ENCODE data around the gene PSMB9.

The PSMB9 gene

GRCh38 chr6:32837651-32838113 lies 16.3 kb upstream of the PSMB9 start:
- H3K27ac ChIP-seq (ENCODE audit: low read depth, low read length, poor library complexity, severe bottlenecking): peak overlapping the region; percentile 64
- no peak overlapping the region for H2AFZ ChIP-seq (ENCODE audit: low read length)
- no peaks in the 10 kb centered on the region for H3K9me3 ChIP-seq (ENCODE audit: low read length)
- H3K4me2 ChIP-seq (ENCODE audit: low read length): peak overlapping the region; percentile 95
- peaks cover 75% of the 10 kb centered on the region for H3K36me3 ChIP-seq (ENCODE audit: insufficient read depth, low read length)
- no peaks in the 10 kb centered on the region for H3K9me2 ChIP-seq (ENCODE audit: low read depth, low read length)
- H4K20me1 ChIP-seq (ENCODE audit: insufficient read depth, low read length): no peaks in the 10 kb centered on the region
- H3K79me2 ChIP-seq (ENCODE audit: insufficient read depth, low read length): peaks cover 13% of the 10 kb centered on the region
- H3K27me3 ChIP-seq (ENCODE audit: insufficient read depth, low read length): no peaks in the 10 kb centered on the region
- peak overlapping the region; percentile 92 for H3K9ac ChIP-seq (ENCODE audit: low read length)
- peaks cover 38% of the 10 kb centered on the region for H3K4me1 ChIP-seq (ENCODE audit: insufficient read depth, low read length, severe bottlenecking)
- TF ChIP-seq CTCF (IDR thresholded peaks at IDR 0.05; ENCODE audit: low read length) (no peak), EZH2 (IDR thresholded peaks at IDR 0.05; ENCODE audit: borderline replicate concordance, low read length) (no peak)
- H3K4me3 ChIP-seq (ENCODE audit: low read depth, low read length, poor library complexity, severe bottlenecking): peak overlapping the region; percentile 89
- no peaks in the 10 kb centered on the region for H3F3A ChIP-seq (ENCODE audit: insufficient read depth, low read length)

- Histone ChIP-seq H3K4me2 (ENCODE audit: low read length) (peak within 1 kb of the TSS; percentile 95), H3K79me2 (ENCODE audit: insufficient read depth, low read length) (peaks cover 13% of the 10 kb centered on the region), H3K27ac (ENCODE audit: low read depth, low read length, poor library complexity, severe bottlenecking) (peak within 1 kb of the TSS; percentile 64), H2AFZ (ENCODE audit: low read length) (no peak within 1 kb of the TSS), H3K4me3 (ENCODE audit: low read depth, low read length, poor library complexity, severe bottlenecking) (peak within 1 kb of the TSS; percentile 89), H3K27me3 (ENCODE audit: insufficient read depth, low read length) (no peaks in the 10 kb centered on the region), H3K36me3 (ENCODE audit: insufficient read depth, low read length) (peaks cover 72% of the 10 kb centered on the region), H3K9me3 (ENCODE audit: low read length) (no peaks in the 10 kb centered on the region), H3K9ac (ENCODE audit: low read length) (peak within 1 kb of the TSS; percentile 92), H3K4me1 (ENCODE audit: insufficient read depth, low read length, severe bottlenecking) (peaks cover 44% of the 10 kb centered on the region), H3K9me2 (ENCODE audit: low read depth, low read length) (no peaks in the 10 kb centered on the region), H4K20me1 (ENCODE audit: insufficient read depth, low read length) (no peaks in the 10 kb centered on the region), H3F3A (ENCODE audit: insufficient read depth, low read length) (no peaks in the 10 kb centered on the region)
- TF ChIP-seq EZH2 (IDR thresholded peaks at IDR 0.05; ENCODE audit: borderline replicate concordance, low read length) (no peak), CTCF (IDR thresholded peaks at IDR 0.05; ENCODE audit: low read length) (peak; percentile 91)
Observed at GRCh38 chr6:32838114-32838958, 15.7 kb upstream of the PSMB9 start, which contains the start of gene TAP2. Gene TAP2, minus strand, starts transcription at chr6:32838739. Its CDS starts 506 bp downstream, at chr6:32838233.

- Histone ChIP-seq H3F3A (ENCODE audit: insufficient read depth, low read length) (no peaks in the 10 kb centered on the region), H3K27me3 (ENCODE audit: insufficient read depth, low read length) (no peaks in the 10 kb centered on the region), H3K79me2 (ENCODE audit: insufficient read depth, low read length) (peaks cover 13% of the 10 kb centered on the region), H3K9me2 (ENCODE audit: low read depth, low read length) (no peaks in the 10 kb centered on the region), H3K9me3 (ENCODE audit: low read length) (no peaks in the 10 kb centered on the region), H3K4me1 (ENCODE audit: insufficient read depth, low read length, severe bottlenecking) (peaks cover 53% of the 10 kb centered on the region), H3K27ac (ENCODE audit: low read depth, low read length, poor library complexity, severe bottlenecking) (peak overlapping the region; percentile 41), H2AFZ (ENCODE audit: low read length) (no peak overlapping the region), H3K36me3 (ENCODE audit: insufficient read depth, low read length) (peaks cover 61% of the 10 kb centered on the region), H3K4me2 (ENCODE audit: low read length) (no peak overlapping the region), H3K4me3 (ENCODE audit: low read depth, low read length, poor library complexity, severe bottlenecking) (no peak overlapping the region), H4K20me1 (ENCODE audit: insufficient read depth, low read length) (no peaks in the 10 kb centered on the region), H3K9ac (ENCODE audit: low read length) (no peak overlapping the region)
- no peak for TF ChIP-seq EZH2 (IDR thresholded peaks at IDR 0.05; ENCODE audit: borderline replicate concordance, low read length)
- no peak for TF ChIP-seq CTCF (IDR thresholded peaks at IDR 0.05; ENCODE audit: low read length)
Observed at GRCh38 chr6:32839356-32839755, 14.6 kb upstream of the PSMB9 start.
